HepG2 (cell line): ENCODE results near the gene EEF1A2.

ENCODE experiments used
- ATRX ChIP-seq: sonication (generic); formaldehyde crosslinking; IDR thresholded peaks from 2 replicates; pipeline ENCODE4 v1.4.0; 2020; ENCODE audit warnings: missing genetic modification reagents, borderline replicate concordance
- FOXM1 ChIP-seq: sonication (generic); formaldehyde crosslinking; IDR thresholded peaks from 2 replicates; pipeline ENCODE4 v1.5.0; 2020; ENCODE audit warnings: missing genetic modification reagents
- FOXP1 ChIP-seq, 2 experiments: fragments of 450-650 bp in 1 of 2; IDR thresholded peaks; 2 replicates each; pipeline ENCODE4 v1.6.1; 2017 to 2018; ENCODE audit warnings: antibody characterized with exemption in 1 of 2
- HOXA7 ChIP-seq: sonication (generic); formaldehyde crosslinking; IDR thresholded peaks from 2 replicates; pipeline ENCODE4 v1.8.1; 2022; ENCODE audit warnings: mild to moderate bottlenecking, missing genetic modification reagents, moderate library complexity
- KAT7 ChIP-seq: IDR thresholded peaks from 2 replicates; pipeline ENCODE4 v1.6.1; 2018; ENCODE audit warnings: borderline replicate concordance, missing compliant biosample characterization
- KDM6A ChIP-seq: IDR thresholded peaks from 2 replicates; pipeline ENCODE4 v1.6.1; 2016; ENCODE audit warnings: low read depth
- POLR2A ChIP-seq, 2 experiments: IDR thresholded peaks; 2 replicates each; pipeline ENCODE4 v1.6.1; 2011; ENCODE audit warnings: low read depth in 2 of 2, low read length in 2 of 2, mild to moderate bottlenecking in 1 of 2, moderate library complexity in 1 of 2; ENCODE audit not compliant: insufficient read depth in 1 of 2
- SMARCC2 ChIP-seq: fragments of 450-650 bp; IDR thresholded peaks from 2 replicates; pipeline ENCODE4 v1.6.1; 2017; ENCODE audit warnings: antibody characterized with exemption, mild to moderate bottlenecking
- ZBTB20 ChIP-seq: sonication (generic); formaldehyde crosslinking; IDR thresholded peaks from 2 replicates; pipeline ENCODE4 v1.8.1; 2023; ENCODE audit warnings: missing genetic modification reagents, low read depth, mild to moderate bottlenecking, borderline replicate concordance
- ZNF563 ChIP-seq: sonication (generic); formaldehyde crosslinking; IDR thresholded peaks from 2 replicates; pipeline ENCODE4 v1.8.0; 2022; ENCODE audit warnings: mild to moderate bottlenecking, moderate library complexity, missing genetic modification reagents
- TF ChIP-seq, protein P1 (sequence below): sonication (generic); formaldehyde crosslinking; IDR thresholded peaks from 2 replicates; pipeline ENCODE4 v1.4.0; 2020; ENCODE audit warnings: missing genetic modification reagents
- TF ChIP-seq, protein P2 (sequence below): sonication (generic); formaldehyde crosslinking; IDR thresholded peaks from 2 replicates; pipeline ENCODE4 v1.5.0; 2020; ENCODE audit warnings: mild to moderate bottlenecking, missing genetic modification reagents, moderate library complexity

- TF ChIP-seq SMARCC2 (no peak), HOXA7 (CRISPR knock-in tag) (no peak), ATRX (no peak), ZNF563 (CRISPR knock-in tag) (no peak), KAT7 (CRISPR knock-in tag) (no peak), FOXM1 (no peak), KDM6A (CRISPR knock-in tag) (no peak), POLR2A (IDR thresholded peaks at IDR 0.05; ENCODE audit: insufficient read depth in 1 of 2, low read depth in 2 of 2, low read length in 2 of 2) (no peak), ZBTB20 (no peak), FOXP1 (IDR thresholded peaks at IDR 0.05) (no peak), FOXP1 (CRISPR knock-in tag; IDR thresholded peaks at IDR 0.05) (no peak)
- TF ChIP-seq, protein P1, sequence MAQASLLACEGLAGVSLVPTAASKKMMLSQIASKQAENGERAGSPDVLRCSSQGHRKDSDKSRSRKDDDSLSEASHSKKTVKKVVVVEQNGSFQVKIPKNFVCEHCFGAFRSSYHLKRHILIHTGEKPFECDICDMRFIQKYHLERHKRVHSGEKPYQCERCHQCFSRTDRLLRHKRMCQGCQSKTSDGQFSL (CRISPR knock-in tag), result no peak
- TF ChIP-seq, protein P2, sequence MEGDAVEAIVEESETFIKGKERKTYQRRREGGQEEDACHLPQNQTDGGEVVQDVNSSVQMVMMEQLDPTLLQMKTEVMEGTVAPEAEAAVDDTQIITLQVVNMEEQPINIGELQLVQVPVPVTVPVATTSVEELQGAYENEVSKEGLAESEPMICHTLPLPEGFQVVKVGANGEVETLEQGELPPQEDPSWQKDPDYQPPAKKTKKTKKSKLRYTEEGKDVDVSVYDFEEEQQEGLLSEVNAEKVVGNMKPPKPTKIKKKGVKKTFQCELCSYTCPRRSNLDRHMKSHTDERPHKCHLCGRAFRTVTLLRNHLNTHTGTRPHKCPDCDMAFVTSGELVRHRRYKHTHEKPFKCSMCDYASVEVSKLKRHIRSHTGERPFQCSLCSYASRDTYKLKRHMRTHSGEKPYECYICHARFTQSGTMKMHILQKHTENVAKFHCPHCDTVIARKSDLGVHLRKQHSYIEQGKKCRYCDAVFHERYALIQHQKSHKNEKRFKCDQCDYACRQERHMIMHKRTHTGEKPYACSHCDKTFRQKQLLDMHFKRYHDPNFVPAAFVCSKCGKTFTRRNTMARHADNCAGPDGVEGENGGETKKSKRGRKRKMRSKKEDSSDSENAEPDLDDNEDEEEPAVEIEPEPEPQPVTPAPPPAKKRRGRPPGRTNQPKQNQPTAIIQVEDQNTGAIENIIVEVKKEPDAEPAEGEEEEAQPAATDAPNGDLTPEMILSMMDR, result no peak
These were observed 642 bp downstream of the EEF1A2 start for GRCh38 chr20:63497946-63498935.
